Smooth muscle cell (in vitro differentiated cells): Measurements from ENCODE around the gene UFSP2. TPM values are rescaled to one million over a fixed set of nuclear protein-coding genes. Genes with fewer than 3 reads are reported as not detected.
A peak's percentile ranks its signal among the peaks of the same experiment; 100 is the strongest.

ENCODE experiments used
- DNase-seq: peaks from one replicate; lab custom pipeline; 2025; ENCODE audit not compliant: unreplicated experiment; lab: John Stamatoyannopoulos, UW
- H2AFZ ChIP-seq: fragments of 200-600 bp; sonication (generic); 2 replicates; pipeline ENCODE4 v1.6.0; 2016; ENCODE audit warnings: antibody characterized with exemption, low read depth, mild to moderate bottlenecking
- H3F3A ChIP-seq: fragments of 200-600 bp; sonication (generic); 2 replicates; pipeline ENCODE4 v1.6.0; 2017; ENCODE audit warnings: antibody characterized with exemption, low read depth
- H3K27ac ChIP-seq: fragments of 200-600 bp; sonication (generic); 2 replicates; pipeline ENCODE4 v1.5.1; 2016; ENCODE audit warnings: low read depth, mild to moderate bottlenecking
- H3K27me3 ChIP-seq: fragments of 200-600 bp; sonication (generic); 2 replicates; pipeline ENCODE4 v1.6.1; 2016; ENCODE audit warnings: low read depth, mild to moderate bottlenecking
- H3K36me3 ChIP-seq: fragments of 200-600 bp; sonication (generic); 2 replicates; pipeline ENCODE4 v1.5.1; 2016; ENCODE audit warnings: low read depth
- H3K4me1 ChIP-seq: fragments of 200-600 bp; sonication (generic); 2 replicates; pipeline ENCODE4 v1.5.1; 2016; ENCODE audit warnings: low read depth
- H3K4me2 ChIP-seq: fragments of 200-600 bp; sonication (generic); 2 replicates; pipeline ENCODE4 v1.6.0; 2016; ENCODE audit warnings: mild to moderate bottlenecking
- H3K4me3 ChIP-seq: fragments of 200-600 bp; sonication (generic); 2 replicates; pipeline ENCODE4 v1.5.1; 2016; ENCODE audit warnings: mild to moderate bottlenecking
- H3K79me2 ChIP-seq: fragments of 200-600 bp; sonication (generic); 2 replicates; pipeline ENCODE4 v1.6.0; 2016; ENCODE audit warnings: low read depth, mild to moderate bottlenecking
- H3K9ac ChIP-seq: fragments of 200-600 bp; sonication (generic); 2 replicates; pipeline ENCODE4 v1.6.0; 2016; ENCODE audit warnings: low read depth
- H3K9me3 ChIP-seq: fragments of 200-600 bp; sonication (generic); replicated peaks from 2 replicates; pipeline ENCODE4 v1.5.1; 2016; ENCODE audit warnings: low read depth
- H4K20me1 ChIP-seq: fragments of 200-600 bp; sonication (generic); 2 replicates; pipeline ENCODE4 v1.6.0; 2016; ENCODE audit warnings: low read depth
- WGBS: methylation state at CpG from one replicate; pipeline ENCODE4 v1.1.7; 2016; ENCODE audit warnings: low lambda C conversion rate; 5-methylcytosine and 5-hydroxymethylcytosine counted together
- polyA plus RNA-seq: library from polyadenylated mRNA; unstranded; fragments of >200 nt; fragmentation: Nextera tagmentation; extraction: Ambion mirVana; gene quantifications from 2 replicates; pipeline ENCODE4 v1.2.1, GENCODE V29; 2016
- total RNA-seq: library from RNA; depleted of rRNA; stranded (reverse); fragments of >200 nt; gene quantifications from 2 replicates; pipeline ENCODE4 v1.2.3, GENCODE V29; 2014
- TF ChIP-seq, protein P1 (sequence below): fragments of 200-600 bp; sonication (generic); IDR thresholded peaks from 2 replicates; pipeline ENCODE4 v1.5.1; 2017; ENCODE audit warnings: borderline replicate concordance, mild to moderate bottlenecking, antibody characterized with exemption; ENCODE audit not compliant: insufficient read depth, poor library complexity, severe bottlenecking

Gene UFSP2
- total and polyA plus RNA-seq, 2 experiments from 2014 or later, result 36.6 to 65.0 TPM

DNA sequence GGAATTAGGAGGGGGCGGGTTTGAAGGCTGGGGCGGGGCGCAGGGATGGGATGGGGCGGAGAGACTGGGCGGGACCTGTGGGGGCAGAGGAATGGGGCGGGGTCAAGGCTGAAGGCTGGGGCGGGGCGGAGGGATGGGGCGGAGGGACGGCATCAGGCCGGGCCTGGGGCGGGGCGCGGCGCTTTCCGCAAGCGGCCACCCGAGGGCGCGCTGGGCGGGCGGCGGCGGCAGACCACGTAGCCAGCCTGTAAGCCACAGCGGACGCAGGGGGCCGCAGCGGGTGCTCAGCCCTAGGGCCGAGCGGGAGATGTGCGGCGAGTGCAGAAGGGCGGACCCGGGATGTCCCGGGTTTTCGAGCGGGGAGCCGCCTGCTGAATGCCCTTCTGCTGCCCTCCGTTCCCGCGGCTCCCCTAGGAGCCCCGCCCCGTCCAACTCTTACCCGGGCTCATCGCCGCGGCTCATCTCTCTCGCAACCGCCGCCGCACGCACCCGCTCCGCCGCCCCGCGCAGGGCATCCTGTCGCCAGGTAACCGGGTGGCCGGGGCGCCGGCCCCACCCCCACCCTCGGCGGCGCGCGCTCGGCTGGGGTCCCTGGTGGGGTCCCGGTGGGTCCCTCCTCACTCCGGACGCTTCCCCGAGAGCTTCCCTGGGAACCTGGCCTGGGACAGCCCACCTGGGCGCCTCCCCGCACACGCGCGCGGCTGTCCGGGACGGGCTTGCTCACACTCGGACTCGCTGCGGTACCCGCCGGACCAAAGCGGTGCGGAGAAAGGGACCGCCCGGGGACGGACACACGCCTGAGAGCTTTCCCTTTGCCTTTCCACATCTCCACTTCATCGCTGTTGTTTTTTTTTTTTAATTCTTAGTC, 45.7 kb upstream of the UFSP2 start, which contains the start of gene CCDC110:
CCDC110 (minus strand) TSS at position 499 of the 868 bp plus-strand sequence; CDS start at position 449, 50 bp downstream.
- Histone ChIP-seq H3K79me2 (no peaks in the 10 kb centered on the region), H3K36me3 (no peaks in the 10 kb centered on the region), H4K20me1 (no peaks in the 10 kb centered on the region), H3K27me3 (no peaks in the 10 kb centered on the region), H3K4me3 (peak within 1 kb of the TSS; percentile 98), H3F3A (no peaks in the 10 kb centered on the region), H3K9me3 (no peaks in the 10 kb centered on the region), H3K4me2 (peak within 1 kb of the TSS; percentile 99), H3K9ac (peak within 1 kb of the TSS; percentile 78), H3K27ac (no peak within 1 kb of the TSS), H2AFZ (peak within 1 kb of the TSS; percentile 100), H3K4me1 (no peaks in the 10 kb centered on the region)
- WGBS, result 1% methylated on average over 59 of the region's 93 CpGs
- DNase-seq, result peak; percentile 85
- TF ChIP-seq, protein P1, sequence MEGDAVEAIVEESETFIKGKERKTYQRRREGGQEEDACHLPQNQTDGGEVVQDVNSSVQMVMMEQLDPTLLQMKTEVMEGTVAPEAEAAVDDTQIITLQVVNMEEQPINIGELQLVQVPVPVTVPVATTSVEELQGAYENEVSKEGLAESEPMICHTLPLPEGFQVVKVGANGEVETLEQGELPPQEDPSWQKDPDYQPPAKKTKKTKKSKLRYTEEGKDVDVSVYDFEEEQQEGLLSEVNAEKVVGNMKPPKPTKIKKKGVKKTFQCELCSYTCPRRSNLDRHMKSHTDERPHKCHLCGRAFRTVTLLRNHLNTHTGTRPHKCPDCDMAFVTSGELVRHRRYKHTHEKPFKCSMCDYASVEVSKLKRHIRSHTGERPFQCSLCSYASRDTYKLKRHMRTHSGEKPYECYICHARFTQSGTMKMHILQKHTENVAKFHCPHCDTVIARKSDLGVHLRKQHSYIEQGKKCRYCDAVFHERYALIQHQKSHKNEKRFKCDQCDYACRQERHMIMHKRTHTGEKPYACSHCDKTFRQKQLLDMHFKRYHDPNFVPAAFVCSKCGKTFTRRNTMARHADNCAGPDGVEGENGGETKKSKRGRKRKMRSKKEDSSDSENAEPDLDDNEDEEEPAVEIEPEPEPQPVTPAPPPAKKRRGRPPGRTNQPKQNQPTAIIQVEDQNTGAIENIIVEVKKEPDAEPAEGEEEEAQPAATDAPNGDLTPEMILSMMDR, result peak; percentile 60

DNA sequence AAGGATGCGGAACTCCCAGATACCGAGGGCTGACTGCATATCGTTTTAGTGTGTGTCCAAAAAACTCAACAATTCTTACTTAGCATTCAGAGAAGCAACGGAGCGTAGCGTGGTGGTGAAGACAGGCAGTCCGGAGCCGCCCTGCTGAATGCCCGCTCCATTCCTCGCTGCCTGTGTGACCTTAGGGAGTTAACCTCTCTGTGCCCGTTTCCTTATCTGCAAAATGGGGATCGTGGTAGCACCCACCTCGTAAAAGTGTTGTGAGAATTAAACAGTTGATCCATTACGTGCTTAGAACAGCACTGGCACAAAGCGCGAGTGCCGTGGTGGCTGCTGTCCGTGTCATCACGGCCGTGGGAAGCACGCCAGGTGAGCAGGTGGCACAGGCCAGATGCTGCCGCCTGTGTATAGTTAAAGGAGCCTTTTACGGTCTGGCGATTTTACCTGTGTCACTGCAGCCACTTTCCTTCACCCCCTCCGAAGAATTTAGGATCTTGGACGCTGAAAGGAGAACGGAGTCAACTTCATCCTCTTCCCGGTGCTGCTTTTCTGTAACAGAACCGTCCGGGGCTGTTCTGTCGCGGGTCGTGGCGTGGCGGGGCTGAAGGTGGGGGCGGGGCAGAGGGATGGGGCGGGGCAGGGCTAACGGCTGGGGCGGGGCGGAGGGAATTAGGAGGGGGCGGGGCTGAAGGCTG, 44.9 kb upstream of the UFSP2 start:
- Histone ChIP-seq H3K27ac (no peak overlapping the region), H2AFZ (peak overlapping the region; percentile 100), H3F3A (no peaks in the 10 kb centered on the region), H3K4me1 (no peaks in the 10 kb centered on the region), H3K27me3 (no peaks in the 10 kb centered on the region), H3K36me3 (no peaks in the 10 kb centered on the region), H3K4me2 (peak overlapping the region; percentile 99), H4K20me1 (no peaks in the 10 kb centered on the region), H3K4me3 (peak overlapping the region; percentile 84), H3K79me2 (no peaks in the 10 kb centered on the region), H3K9me3 (no peaks in the 10 kb centered on the region), H3K9ac (peak overlapping the region; percentile 65)
- TF ChIP-seq, protein P1, result no peak
- 7% methylated on average over 40 of the region's 41 CpGs for WGBS
- DNase-seq, result no peak

DNA sequence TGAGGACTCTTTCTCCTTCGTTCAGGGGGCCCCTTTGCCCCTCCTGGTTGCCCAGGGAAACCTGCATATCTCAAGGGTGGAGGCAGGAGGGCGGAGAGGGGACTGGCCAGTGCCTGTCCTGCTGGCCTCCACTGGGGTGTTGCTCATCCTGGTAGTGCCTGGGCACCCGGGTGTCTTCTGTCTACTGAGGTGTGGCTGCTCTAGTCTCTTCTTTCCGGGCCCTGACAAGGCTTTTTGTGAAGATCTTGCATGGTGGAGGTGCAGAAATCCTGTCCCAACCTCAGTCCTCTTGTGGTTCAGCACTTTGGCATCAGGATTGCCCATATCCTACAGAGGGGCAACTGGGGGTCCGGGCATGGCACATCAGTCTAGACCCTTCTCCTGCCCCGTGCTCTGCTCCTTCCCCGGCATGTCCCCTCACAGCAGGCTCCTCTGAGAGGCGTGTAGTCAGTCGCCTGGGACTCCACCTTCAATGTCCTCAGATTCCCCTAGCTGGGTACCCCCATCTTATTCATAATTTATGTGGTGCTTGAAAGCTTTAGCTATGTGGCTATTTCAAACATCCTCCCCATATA, 43.9 kb upstream of the UFSP2 start:
- H3K4me2 ChIP-seq, result no peak overlapping the region
- no peaks in the 10 kb centered on the region for H3K36me3 ChIP-seq
- H3K27ac ChIP-seq, result no peak overlapping the region
- no peaks in the 10 kb centered on the region for H4K20me1 ChIP-seq
- no peaks in the 10 kb centered on the region for H3K9me3 ChIP-seq
- WGBS, result 82% methylated on average over 9 of the region's 9 CpGs
- TF ChIP-seq, protein P1, result no peak
- no peak overlapping the region for H2AFZ ChIP-seq
- DNase-seq, result no peak
- H3K79me2 ChIP-seq, result no peaks in the 10 kb centered on the region
- no peaks in the 10 kb centered on the region for H3F3A ChIP-seq
- no peak overlapping the region for H3K4me3 ChIP-seq
- no peaks in the 10 kb centered on the region for H3K4me1 ChIP-seq
- H3K9ac ChIP-seq, result no peak overlapping the region
- H3K27me3 ChIP-seq, result no peaks in the 10 kb centered on the region
